ENCODE measurements around the gene FADS2.

Gene FADS2

GRCh38 chr11:61841636-61842527, 13.8 kb downstream of the FADS2 start:
- DNase-seq (ENCODE audit: low read depth), result no peak
- H3K4me3 ChIP-seq (ENCODE audit: low read depth, low read length), result no peak overlapping the region
- TF ChIP-seq MAX (IDR thresholded peaks at IDR 0.05; ENCODE audit: low read depth, low read length), result no peak
- no peak for TF ChIP-seq POLR2A (IDR thresholded peaks at IDR 0.05; ENCODE audit: extremely low read depth, insufficient read length)
- no peak for TF ChIP-seq CTCF (IDR thresholded peaks at IDR 0.05; ENCODE audit: low read depth, low read length)
- TF ChIP-seq MYC (IDR thresholded peaks at IDR 0.05; ENCODE audit: low read depth, low read length), result no peak

GRCh38 chr11:61842528-61842820, 14.4 kb downstream of the FADS2 start:
- TF ChIP-seq CTCF (IDR thresholded peaks at IDR 0.05; ENCODE audit: low read depth, low read length), result no peak
- TF ChIP-seq MAX (IDR thresholded peaks at IDR 0.05; ENCODE audit: low read depth, low read length), result no peak
- H3K4me3 ChIP-seq (ENCODE audit: low read depth, low read length), result no peak overlapping the region

GRCh38 chr11:61844909-61845565, 16.9 kb downstream of the FADS2 start:
- H3K4me3 ChIP-seq (ENCODE audit: low read depth, low read length), result no peak overlapping the region
- DNase-seq (ENCODE audit: low read depth), result no peak
- TF ChIP-seq MAX (IDR thresholded peaks at IDR 0.05; ENCODE audit: low read depth, low read length) (no peak), MYC (IDR thresholded peaks at IDR 0.05; ENCODE audit: low read depth, low read length) (no peak), POLR2A (IDR thresholded peaks at IDR 0.05; ENCODE audit: extremely low read depth, insufficient read length) (no peak), CTCF (IDR thresholded peaks at IDR 0.05; ENCODE audit: low read depth, low read length) (no peak)

More at GRCh38 chr11:61842528-61842820, 14.4 kb downstream of the FADS2 start:
- no peak for DNase-seq (ENCODE audit: low read depth)

- no peak overlapping the region for H3K4me3 ChIP-seq (ENCODE audit: low read depth, low read length)
- TF ChIP-seq MYC (IDR thresholded peaks at IDR 0.05; ENCODE audit: low read depth, low read length) (no peak), CTCF (IDR thresholded peaks at IDR 0.05; ENCODE audit: low read depth, low read length) (no peak), MAX (IDR thresholded peaks at IDR 0.05; ENCODE audit: low read depth, low read length) (no peak), POLR2A (IDR thresholded peaks at IDR 0.05; ENCODE audit: extremely low read depth, insufficient read length) (no peak)
- no peak for DNase-seq (ENCODE audit: low read depth)
Measured at GRCh38 chr11:61846362-61847020, 18.4 kb downstream of the FADS2 start.

- H3K4me3 ChIP-seq (ENCODE audit: low read depth, low read length), result no peak overlapping the region
- DNase-seq (ENCODE audit: low read depth), result no peak
- TF ChIP-seq CTCF (IDR thresholded peaks at IDR 0.05; ENCODE audit: low read depth, low read length) (no peak), POLR2A (IDR thresholded peaks at IDR 0.05; ENCODE audit: extremely low read depth, insufficient read length) (no peak), MAX (IDR thresholded peaks at IDR 0.05; ENCODE audit: low read depth, low read length) (no peak), MYC (IDR thresholded peaks at IDR 0.05; ENCODE audit: low read depth, low read length) (no peak)
Measured at GRCh38 chr11:61847914-61848581, 19.9 kb downstream of the FADS2 start.

Measured in NB4 (cell line).